ENCODE results near the gene CCDC15. TPM values are rescaled to one million over a fixed set of nuclear protein-coding genes. Genes with fewer than 3 reads are reported as not detected.
A peak's percentile ranks its signal among the peaks of the same experiment; 100 is the strongest.

CCDC15 gene
- total and polyA plus RNA-seq, 2 of the 13 experiments (the other 11 are each of a cell fraction or from before 2014, with no cell fraction given), result 2.2 to 4.6 TPM

DNA sequence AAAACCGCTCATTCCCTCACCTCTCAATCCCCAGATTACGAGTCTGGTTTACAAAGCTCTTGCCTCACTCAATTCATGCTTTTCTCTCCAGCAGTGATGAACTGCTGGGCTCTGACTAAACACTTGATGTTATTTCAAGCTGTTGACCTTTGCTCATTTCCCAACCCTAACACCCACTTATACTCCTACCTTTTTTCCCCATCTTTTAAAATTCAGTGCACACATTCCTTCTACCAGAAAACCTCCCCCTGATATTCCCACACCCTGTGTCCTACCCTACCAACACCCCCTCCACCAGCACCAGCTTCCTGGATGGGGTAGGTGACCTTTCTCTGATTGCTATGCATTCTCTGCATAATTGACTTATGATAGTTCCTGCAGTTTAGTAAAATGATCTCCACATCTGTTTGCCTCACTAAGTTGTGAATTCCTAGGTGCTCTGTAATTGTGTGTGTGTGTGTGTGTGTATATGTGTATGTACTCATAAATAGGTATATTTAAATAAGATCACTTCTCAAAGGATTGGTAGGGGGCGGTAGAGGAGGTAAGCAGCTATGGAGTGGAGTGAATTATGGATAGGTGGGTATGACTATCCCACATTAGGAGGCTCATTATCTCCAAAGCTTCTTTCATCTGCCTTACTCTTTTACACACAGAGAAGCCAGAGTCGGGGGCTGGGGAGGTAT lies 19.0 kb upstream of the CCDC15 start (continued):
- TF ChIP-seq ZNF879 (CRISPR knock-in tag; IDR thresholded peaks at IDR 0.05), result no peak
- no peak for TF ChIP-seq NRL (CRISPR knock-in tag; IDR thresholded peaks at IDR 0.05; ENCODE audit: borderline replicate concordance)
- TF ChIP-seq MTF1 (CRISPR knock-in tag; IDR thresholded peaks at IDR 0.05), result no peak
- 0 out of 2 replicates have a peak, but pooled peaks have one; percentile 11 for TF ChIP-seq ZFY (CRISPR knock-in tag; IDR thresholded peaks at IDR 0.05)
- no peak for TF ChIP-seq PTBP1 (IDR thresholded peaks at IDR 0.05; ENCODE audit: low read depth, low read length, poor library complexity, severe bottlenecking)
- no peak; the same call in 1 of the 2 replicates for TF ChIP-seq SSRP1 (CRISPR knock-in tag; IDR thresholded peaks at IDR 0.05)
- TF ChIP-seq, protein P1, sequence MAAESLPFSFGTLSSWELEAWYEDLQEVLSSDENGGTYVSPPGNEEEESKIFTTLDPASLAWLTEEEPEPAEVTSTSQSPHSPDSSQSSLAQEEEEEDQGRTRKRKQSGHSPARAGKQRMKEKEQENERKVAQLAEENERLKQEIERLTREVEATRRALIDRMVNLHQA (CRISPR knock-in tag; IDR thresholded peaks at IDR 0.05), result no peak
- TF ChIP-seq, protein P2, sequence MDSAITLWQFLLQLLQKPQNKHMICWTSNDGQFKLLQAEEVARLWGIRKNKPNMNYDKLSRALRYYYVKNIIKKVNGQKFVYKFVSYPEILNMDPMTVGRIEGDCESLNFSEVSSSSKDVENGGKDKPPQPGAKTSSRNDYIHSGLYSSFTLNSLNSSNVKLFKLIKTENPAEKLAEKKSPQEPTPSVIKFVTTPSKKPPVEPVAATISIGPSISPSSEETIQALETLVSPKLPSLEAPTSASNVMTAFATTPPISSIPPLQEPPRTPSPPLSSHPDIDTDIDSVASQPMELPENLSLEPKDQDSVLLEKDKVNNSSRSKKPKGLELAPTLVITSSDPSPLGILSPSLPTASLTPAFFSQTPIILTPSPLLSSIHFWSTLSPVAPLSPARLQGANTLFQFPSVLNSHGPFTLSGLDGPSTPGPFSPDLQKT (CRISPR knock-in tag; IDR thresholded peaks at IDR 0.05; ENCODE audit: borderline replicate concordance), result no peak
- TF ChIP-seq MYC (CRISPR knock-in tag; IDR thresholded peaks at IDR 0.05; ENCODE audit: borderline replicate concordance), result no peak
- TF ChIP-seq POLR2A (IDR thresholded peaks at IDR 0.05; ENCODE audit: insufficient read depth in 1 of 2, low read depth in 2 of 2, low read length in 2 of 2), result 0 out of 4 replicates have a peak, but pooled peaks of 1 of the 2 experiments have one; percentile 41
- TF ChIP-seq, protein P3, sequence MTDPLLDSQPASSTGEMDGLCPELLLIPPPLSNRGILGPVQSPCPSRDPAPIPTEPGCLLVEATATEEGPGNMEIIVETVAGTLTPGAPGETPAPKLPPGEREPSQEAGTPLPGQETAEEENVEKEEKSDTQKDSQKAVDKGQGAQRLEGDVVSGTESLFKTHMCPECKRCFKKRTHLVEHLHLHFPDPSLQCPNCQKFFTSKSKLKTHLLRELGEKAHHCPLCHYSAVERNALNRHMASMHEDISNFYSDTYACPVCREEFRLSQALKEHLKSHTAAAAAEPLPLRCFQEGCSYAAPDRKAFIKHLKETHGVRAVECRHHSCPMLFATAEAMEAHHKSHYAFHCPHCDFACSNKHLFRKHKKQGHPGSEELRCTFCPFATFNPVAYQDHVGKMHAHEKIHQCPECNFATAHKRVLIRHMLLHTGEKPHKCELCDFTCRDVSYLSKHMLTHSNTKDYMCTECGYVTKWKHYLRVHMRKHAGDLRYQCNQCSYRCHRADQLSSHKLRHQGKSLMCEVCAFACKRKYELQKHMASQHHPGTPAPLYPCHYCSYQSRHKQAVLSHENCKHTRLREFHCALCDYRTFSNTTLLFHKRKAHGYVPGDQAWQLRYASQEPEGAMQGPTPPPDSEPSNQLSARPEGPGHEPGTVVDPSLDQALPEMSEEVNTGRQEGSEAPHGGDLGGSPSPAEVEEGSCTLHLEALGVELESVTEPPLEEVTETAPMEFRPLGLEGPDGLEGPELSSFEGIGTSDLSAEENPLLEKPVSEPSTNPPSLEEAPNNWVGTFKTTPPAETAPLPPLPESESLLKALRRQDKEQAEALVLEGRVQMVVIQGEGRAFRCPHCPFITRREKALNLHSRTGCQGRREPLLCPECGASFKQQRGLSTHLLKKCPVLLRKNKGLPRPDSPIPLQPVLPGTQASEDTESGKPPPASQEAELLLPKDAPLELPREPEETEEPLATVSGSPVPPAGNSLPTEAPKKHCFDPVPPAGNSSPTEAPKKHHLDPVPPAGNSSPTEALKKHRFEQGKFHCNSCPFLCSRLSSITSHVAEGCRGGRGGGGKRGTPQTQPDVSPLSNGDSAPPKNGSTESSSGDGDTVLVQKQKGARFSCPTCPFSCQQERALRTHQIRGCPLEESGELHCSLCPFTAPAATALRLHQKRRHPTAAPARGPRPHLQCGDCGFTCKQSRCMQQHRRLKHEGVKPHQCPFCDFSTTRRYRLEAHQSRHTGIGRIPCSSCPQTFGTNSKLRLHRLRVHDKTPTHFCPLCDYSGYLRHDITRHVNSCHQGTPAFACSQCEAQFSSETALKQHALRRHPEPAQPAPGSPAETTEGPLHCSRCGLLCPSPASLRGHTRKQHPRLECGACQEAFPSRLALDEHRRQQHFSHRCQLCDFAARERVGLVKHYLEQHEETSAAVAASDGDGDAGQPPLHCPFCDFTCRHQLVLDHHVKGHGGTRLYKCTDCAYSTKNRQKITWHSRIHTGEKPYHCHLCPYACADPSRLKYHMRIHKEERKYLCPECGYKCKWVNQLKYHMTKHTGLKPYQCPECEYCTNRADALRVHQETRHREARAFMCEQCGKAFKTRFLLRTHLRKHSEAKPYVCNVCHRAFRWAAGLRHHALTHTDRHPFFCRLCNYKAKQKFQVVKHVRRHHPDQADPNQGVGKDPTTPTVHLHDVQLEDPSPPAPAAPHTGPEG (CRISPR knock-in tag; IDR thresholded peaks at IDR 0.05), result no peak
- TF ChIP-seq ZBTB38 (CRISPR knock-in tag; IDR thresholded peaks at IDR 0.05), result no peak
- no peak for TF ChIP-seq ZNF234 (CRISPR knock-in tag; conservative IDR thresholded peaks at IDR 0.05)
- TF ChIP-seq KAT8 (CRISPR knock-in tag; IDR thresholded peaks at IDR 0.05), result no peak; the same call in 1 of the 2 replicates
- TF ChIP-seq GPN1 (CRISPR knock-in tag; IDR thresholded peaks at IDR 0.05; ENCODE audit: borderline replicate concordance), result no peak
- TF ChIP-seq SALL1 (CRISPR knock-in tag; IDR thresholded peaks at IDR 0.05), result no peak; the same call in 1 of the 2 replicates
- TF ChIP-seq NKX3-1 (CRISPR knock-in tag; IDR thresholded peaks at IDR 0.05), result no peak

Measured in HepG2 (cell line).